ENCODE data around the gene LIMK1.

LIMK1 gene

DNA sequence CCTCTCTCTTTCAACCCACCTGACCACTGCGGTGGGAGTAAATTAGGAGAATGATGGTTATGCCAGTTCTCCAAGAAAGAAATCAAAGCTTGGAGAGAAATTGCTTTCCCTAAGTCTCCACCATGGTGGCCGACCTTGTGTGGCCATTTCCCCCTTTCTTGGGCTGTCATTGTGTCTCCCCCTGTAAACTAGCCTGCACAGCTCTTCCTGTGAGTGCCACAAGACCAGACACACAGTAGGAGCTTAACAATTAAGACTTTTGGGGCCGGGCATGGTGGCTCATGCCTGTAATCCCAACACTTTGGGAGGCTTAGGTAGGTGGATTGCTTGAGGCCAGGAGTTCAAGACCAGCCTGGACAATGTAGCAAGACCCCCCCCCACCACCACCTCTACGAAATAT lies 18.9 kb upstream of the LIMK1 start:
- DNase-seq (ENCODE audit: extremely low read depth, low read depth), result no peak
- TF ChIP-seq CTCF (IDR thresholded peaks at IDR 0.05; ENCODE audit: low read depth, low read length), result no peak

DNA sequence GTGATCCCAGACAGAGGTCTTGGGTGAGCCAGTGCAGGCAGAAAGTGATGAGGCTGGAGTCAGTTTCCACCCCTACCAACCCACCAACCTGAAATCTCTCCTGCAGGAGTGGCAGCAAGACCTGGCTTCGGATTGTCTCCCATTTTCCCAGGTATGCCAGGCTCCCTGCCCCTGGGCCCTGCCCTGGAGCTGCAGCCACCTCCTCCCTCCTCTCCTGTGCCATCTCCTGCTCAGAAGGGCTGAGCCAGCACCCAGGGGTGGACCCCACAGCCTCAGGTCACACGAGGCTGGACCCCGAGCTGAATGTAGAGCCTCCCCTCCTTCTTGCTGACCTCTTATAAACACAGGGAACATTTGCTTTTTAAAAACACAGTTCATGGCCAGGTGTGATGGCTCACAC lies 17.0 kb upstream of the LIMK1 start:
- no peak for DNase-seq (ENCODE audit: extremely low read depth, low read depth)
- TF ChIP-seq CTCF (IDR thresholded peaks at IDR 0.05; ENCODE audit: low read depth, low read length), result no peak

DNA sequence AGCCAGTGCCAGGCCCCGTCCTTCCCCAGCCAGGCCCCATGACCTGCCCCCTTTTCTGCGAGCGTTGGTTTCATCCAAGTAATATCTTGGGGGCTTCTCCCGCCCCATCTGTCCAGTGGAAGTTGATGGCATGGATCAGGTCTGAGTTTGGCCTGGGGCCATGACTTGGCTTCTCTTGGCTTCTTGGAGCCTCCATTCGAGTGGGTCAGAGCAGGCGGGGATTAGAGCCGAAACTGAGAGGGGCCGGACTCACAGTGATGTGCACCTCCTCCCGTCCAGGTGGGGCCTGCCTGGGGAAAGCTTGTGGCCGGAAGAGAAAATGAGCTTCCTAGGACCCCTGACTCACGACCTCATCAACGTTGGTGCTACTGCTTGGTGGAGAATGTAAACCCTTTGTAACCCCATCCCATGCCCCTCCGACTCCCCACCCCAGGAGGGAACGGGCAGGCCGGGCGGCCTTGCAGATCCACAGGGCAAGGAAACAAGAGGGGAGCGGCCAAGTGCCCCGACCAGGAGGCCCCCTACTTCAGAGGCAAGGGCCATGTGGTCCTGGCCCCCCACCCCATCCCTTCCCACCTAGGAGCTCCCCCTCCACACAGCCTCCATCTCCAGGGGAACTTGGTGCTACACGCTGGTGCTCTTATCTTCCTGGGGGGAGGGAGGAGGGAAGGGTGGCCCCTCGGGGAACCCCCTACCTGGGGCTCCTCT lies 15.1 kb upstream of the LIMK1 start:
- TF ChIP-seq CTCF (IDR thresholded peaks at IDR 0.05; ENCODE audit: low read depth, low read length), result no peak
- no peak for DNase-seq (ENCODE audit: extremely low read depth, low read depth)

GRCh38 chr7:74069086-74069541 lies 14.5 kb upstream of the LIMK1 start:
- TF ChIP-seq CTCF (IDR thresholded peaks at IDR 0.05; ENCODE audit: low read depth, low read length), result no peak
- DNase-seq (ENCODE audit: extremely low read depth, low read depth), result no peak

DNA sequence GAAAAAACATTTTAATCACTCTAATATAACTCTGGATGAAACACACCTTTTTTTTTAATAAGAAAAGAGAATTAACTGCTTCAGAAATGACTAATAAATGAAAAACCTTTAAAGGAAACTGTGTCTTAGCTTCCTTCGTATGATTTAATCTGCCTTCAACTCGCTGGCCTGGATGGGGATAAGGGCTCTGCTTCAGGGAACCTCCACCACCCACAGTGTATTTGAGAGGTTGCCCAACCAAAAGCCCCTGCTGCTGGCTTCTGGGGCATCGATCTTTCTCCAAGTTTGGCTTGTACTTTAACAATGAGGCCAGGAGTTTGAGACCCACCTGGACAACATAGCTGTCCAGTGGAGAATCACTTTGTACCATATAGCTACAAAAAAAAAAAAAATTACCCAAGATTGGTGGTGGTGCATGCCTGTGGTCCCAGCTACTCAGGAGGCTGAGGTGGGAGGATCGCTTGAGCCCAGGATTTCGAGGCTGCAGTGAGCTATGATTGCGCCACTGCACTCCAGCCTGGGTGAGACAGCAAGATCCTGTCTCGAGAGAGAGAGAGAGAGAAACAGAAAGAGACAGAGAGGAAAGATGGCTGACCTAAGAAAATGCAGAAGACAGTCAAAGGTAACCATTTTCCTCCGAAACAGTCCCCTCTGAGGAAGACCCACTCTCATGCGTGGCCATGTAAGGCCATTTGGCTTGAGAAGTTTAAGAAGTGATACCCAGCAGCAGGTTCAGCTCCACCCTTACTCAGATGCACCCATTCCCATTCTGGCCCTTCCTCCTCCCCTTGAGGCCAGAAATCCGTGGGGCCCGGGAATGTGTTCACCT lies 13.6 kb upstream of the LIMK1 start:
- no peak for DNase-seq (ENCODE audit: extremely low read depth, low read depth)
- no peak for TF ChIP-seq CTCF (IDR thresholded peaks at IDR 0.05; ENCODE audit: low read depth, low read length)

DNA sequence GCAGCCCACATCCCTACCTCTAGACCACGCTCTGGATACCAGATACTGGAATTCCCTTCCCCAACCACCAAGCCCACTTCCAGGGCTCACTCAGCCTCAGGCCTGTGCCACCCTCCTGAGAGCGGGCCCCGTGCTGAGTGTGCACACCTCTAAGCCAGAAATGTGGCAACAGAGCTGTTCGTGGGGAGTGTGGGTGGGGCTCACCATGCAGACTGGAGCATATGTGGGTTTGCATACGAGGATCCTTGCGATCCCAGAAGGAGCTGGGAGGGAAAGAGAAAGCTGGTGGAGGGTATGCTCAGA lies 13.0 kb upstream of the LIMK1 start:
- no peak for DNase-seq (ENCODE audit: extremely low read depth, low read depth)
- TF ChIP-seq CTCF (IDR thresholded peaks at IDR 0.05; ENCODE audit: low read depth, low read length), result no peak

GRCh38 chr7:74071121-74071520 lies 12.5 kb upstream of the LIMK1 start:
- TF ChIP-seq CTCF (IDR thresholded peaks at IDR 0.05; ENCODE audit: low read depth, low read length), result no peak
- DNase-seq (ENCODE audit: extremely low read depth, low read depth), result no peak

All from AG09319 (cell line).